ENCODE results near the gene RNF151.
"Not testable (repeated sequence)": the region's sequence is repeated elsewhere in the genome, so short reads cannot be mapped to it uniquely, and the experiment has no call there.

DNA sequence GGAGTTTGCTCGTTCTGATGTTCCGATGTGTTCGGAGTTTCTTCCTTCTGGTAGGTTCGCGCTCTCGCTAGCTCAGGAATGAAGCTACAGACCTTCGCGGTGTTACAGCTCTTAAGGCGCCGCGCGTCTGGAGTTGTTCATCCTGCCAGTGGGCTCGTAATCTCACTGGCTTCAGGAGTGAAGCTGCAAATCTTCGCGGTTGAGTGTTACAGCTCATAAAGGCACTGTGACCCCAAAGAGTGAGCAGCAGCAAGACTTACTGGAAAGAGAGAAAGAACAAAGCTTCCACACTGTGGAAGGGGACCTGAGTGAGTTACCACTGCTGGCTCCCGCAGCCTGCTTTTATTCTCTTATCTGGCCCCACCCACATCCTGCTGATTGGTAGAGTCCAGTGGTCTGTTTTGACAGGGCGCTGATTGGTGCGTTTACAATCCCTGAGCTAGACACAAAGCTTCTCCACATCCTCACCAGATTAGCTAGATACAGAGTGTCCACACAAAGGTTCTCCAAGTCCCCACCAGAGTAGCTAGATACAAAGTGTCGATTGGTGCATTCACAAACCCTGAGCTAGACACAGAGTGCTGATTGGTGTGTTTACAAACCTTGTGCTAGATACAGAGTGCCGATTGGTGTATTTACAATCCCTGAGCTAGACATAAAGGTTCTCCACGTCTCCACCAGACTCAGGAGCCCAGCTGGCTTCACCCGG, 9.1 kb upstream of the RNF151 start:
- TF ChIP-seq, protein P1, sequence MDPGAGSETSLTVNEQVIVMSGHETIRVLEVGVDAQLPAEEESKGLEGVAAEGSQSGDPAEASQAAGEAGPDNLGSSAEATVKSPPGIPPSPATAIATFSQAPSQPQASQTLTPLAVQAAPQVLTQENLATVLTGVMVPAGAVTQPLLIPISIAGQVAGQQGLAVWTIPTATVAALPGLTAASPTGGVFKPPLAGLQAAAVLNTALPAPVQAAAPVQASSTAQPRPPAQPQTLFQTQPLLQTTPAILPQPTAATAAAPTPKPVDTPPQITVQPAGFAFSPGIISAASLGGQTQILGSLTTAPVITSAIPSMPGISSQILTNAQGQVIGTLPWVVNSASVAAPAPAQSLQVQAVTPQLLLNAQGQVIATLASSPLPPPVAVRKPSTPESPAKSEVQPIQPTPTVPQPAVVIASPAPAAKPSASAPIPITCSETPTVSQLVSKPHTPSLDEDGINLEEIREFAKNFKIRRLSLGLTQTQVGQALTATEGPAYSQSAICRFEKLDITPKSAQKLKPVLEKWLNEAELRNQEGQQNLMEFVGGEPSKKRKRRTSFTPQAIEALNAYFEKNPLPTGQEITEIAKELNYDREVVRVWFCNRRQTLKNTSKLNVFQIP (CRISPR knock-in tag; IDR thresholded peaks at IDR 0.05; ENCODE audit: borderline replicate concordance, low read depth): not testable (repeated sequence)
- TF ChIP-seq ZC3H10, GLIS3, ZFP3 (CRISPR knock-in tag; IDR thresholded peaks at IDR 0.05): not testable (repeated sequence)

All from SK-N-SH treated with all-trans-retinoic acid at 6 μM for 48 hours (cell line).